HEK293T (cell line): Measurements from ENCODE around the gene LASP1.

Source experiments
- HDGF ChIP-seq: fragments of 450-650 bp; IDR thresholded peaks from 2 replicates; pipeline ENCODE4 v1.6.1; 2017; ENCODE audit warnings: antibody characterized with exemption, borderline replicate concordance
- L3MBTL2 ChIP-seq: fragments of 450-650 bp; conservative IDR thresholded peaks from 2 replicates; pipeline ENCODE4 v1.6.1; 2016; ENCODE audit warnings: mild to moderate bottlenecking
- PKNOX1 ChIP-seq: fragments of 450-650 bp; IDR thresholded peaks from 2 replicates; pipeline ENCODE4 v1.6.1; 2016
- SP1 ChIP-seq: fragments of 450-650 bp; IDR thresholded peaks from 2 replicates; pipeline ENCODE4 v1.6.1; 2017
- SUZ12 ChIP-seq: fragments of 450-650 bp; IDR thresholded peaks from 2 replicates; pipeline ENCODE4 v1.6.1; 2016; ENCODE audit warnings: mild to moderate bottlenecking
- TARDBP ChIP-seq: fragments of 450-650 bp; IDR thresholded peaks from 2 replicates; pipeline ENCODE4 v1.6.1; 2016

- TF ChIP-seq L3MBTL2 (no peak), SUZ12 (no peak), HDGF (no peak), PKNOX1 (no peak), SP1 (no peak), TARDBP (no peak)
These were observed 52.9 kb downstream of the LASP1 start for GRCh38 chr17:38922538-38923297.
